ENCODE measurements around the gene STOX2.

- TF ChIP-seq POLR2AphosphoS5 (IDR thresholded peaks at IDR 0.05; ENCODE audit: borderline replicate concordance, low read depth, low read length), result no peak
- no peak for TF ChIP-seq EZH2 (IDR thresholded peaks at IDR 0.05)
Measured at GRCh38 chr4:183858011-183858615, 47.0 kb upstream of the STOX2 start.

Measured in SK-N-MC (cell line).